ENCODE measurements around the gene CCDC74B.
"Not testable (repeated sequence)": the region's sequence is repeated elsewhere in the genome, so short reads cannot be mapped to it uniquely, and the experiment has no call there.

CCDC74B gene

GRCh38 chr2:130145006-130145414 is at the start of gene CCDC74B:
Gene CCDC74B, minus strand, starts transcription at chr2:130145112. Its CDS starts 116 bp downstream, at chr2:130144996.
- not testable (repeated sequence) for DNase-seq (ENCODE audit: low spot score)

DNA sequence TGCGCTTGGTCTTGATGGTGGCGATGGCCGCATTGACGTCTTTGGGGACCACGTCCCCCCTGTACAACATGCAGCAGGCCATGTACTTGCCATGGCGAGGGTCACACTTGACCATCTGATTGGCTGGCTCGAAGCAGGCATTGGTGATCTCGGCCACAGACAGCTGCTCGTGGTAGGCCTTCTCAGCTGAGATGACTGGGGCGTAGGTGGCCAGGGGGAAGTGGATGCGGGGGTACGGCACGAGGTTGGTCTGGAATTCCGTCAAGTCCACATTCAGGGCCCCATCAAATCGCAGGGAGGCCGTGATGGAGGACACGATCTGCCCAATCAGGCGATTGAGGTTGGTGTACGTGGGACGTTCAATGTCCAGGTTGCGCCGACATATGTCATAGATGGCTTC is 48.9 kb upstream of the CCDC74B start:
- DNase-seq (ENCODE audit: low spot score): not testable (repeated sequence)

GRCh38 chr2:130192451-130192850 is 47.5 kb upstream of the CCDC74B start:
- not testable (repeated sequence) for DNase-seq (ENCODE audit: low spot score)

DNA sequence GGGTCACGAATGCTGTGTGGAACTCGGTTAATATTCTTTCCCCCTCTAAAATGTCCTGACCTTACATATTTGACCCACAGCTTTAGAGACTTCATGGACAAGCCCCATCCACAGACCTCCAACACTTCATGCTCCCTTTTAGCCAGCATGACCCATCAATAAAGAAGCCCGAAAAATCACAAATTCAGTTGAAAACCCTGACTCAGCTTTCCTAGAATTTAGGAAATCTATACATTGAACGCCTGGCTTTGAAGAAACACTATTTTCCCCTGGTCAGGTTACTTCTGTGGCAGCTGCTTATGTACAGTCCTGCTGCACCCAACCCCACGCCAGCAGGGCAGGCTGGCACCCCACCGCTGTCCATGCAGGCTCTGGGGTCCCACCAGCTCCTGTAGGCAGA is 46.4 kb upstream of the CCDC74B start:
- DNase-seq (ENCODE audit: low spot score): not testable (repeated sequence)

GRCh38 chr2:130190237-130190636 is 45.3 kb upstream of the CCDC74B start:
- DNase-seq (ENCODE audit: low spot score): no peak

- not testable (repeated sequence) for DNase-seq (ENCODE audit: low spot score)
These were observed 44.0 kb upstream of the CCDC74B start for GRCh38 chr2:130188958-130189357.

GRCh38 chr2:130187859-130188792 is 43.2 kb upstream of the CCDC74B start:
- DNase-seq (ENCODE audit: low spot score): not testable (repeated sequence)

DNA sequence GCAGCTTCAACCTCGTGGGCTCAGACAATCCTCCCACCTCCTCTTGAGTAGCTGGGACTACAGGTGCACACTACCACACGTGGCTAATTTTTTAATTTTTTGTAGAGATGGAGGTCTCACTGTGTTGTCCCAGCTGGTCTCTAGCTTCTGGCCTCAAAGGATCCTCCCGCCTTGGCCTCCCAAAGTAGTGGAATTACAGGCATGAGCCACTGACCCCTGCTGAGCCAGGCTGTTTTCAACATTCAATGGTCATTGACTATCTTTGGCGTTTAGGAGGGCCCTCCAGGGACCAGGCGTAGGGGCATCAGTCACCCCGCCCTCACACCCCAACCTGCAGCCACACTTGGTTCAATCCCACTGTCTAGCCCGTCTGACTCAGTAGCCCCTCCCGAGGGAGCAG is 42.4 kb upstream of the CCDC74B start:
- DNase-seq (ENCODE audit: low spot score): no peak

GRCh38 chr2:130186391-130186790 is 41.5 kb upstream of the CCDC74B start:
- DNase-seq (ENCODE audit: low spot score): no peak

GRCh38 chr2:130185896-130186295 is 41.0 kb upstream of the CCDC74B start:
- no peak for DNase-seq (ENCODE audit: low spot score)

GRCh38 chr2:130185436-130185835 is 40.5 kb upstream of the CCDC74B start:
- no peak for DNase-seq (ENCODE audit: low spot score)

DNA sequence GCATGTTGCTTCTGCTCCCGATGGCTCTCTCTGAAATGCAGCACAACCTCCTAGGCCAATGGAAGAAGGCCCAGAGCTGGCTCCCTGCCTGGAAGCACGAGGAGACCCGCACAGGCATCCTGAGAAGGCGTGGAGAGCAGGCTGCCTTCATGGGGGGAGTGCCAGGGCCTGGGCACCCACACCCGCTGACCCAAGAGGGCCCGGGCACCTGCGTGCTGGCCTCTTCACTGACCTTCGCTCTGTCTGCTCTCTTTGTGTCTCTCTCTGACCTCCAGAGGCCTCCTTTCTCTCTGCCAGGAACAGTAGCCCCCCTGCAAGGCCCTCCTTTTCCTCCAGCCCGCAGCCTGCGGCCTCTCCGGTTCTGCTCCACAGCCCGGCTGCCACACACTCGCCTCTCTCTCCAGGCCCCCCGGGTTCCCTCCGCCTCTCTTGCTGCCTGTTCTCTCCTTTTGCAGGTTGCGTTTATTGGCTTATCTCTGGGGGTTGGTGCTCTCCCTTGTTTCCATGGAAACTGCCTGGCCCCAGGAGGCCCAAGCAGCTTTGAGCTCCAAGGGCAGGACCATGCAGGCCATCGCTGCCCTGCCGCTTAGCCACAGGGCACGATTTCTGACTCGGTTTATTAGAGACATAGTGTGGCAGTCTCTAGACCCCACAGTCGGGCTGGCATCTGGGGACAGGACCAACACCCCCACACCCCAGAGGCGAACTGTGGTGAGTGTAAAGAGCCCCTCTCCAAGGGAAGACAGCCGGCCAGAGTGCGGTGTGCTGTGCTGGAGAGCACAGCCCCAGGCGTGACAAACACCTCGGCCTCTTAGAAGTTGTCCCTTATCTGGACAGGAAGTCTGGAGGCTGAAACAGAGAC is 38.8 kb upstream of the CCDC74B start:
- DNase-seq (ENCODE audit: low spot score): no peak

GRCh38 chr2:130182826-130183511 is 38.1 kb upstream of the CCDC74B start:
- not testable (repeated sequence) for DNase-seq (ENCODE audit: low spot score)

DNA sequence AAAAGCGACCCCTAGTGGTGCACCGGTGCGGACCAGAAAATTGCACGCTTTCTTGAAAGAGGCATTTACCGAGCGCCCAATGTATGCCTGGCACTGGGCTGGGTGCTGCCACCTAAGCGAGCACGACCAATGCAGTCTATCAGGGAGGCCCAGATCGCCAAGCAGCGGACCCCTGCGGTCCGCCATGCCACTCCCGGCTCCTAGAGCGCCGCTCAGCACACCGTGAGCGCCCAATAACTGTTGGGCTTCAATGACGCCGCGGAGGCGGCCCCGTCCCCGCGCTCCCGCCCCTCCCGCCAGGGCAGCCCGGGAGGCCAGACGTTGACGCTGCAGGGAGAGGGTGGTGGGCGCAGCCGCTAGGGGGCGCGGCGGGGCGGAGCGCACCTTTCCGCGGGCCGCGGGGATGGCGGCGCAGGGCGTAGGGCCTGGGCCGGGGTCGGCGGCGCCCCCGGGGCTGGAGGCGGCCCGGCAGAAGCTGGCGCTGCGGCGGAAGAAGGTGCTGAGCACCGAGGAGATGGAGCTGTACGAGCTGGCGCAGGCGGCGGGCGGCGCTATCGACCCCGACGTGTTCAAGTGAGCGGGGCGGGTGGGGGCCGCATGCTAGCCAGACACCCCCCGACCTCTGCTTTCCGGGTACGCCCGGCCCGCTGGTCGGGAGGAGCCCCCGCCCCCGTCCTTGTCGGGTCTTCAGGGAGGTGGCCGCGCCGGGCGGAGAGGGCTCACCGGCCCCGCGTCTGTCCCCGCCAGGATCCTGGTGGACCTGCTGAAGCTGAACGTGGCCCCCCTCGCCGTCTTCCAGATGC is 37.2 kb upstream of the CCDC74B start, which contains the start of gene MZT2B:
Gene MZT2B, plus strand, starts transcription at position 383 of the 803 bp plus-strand sequence. Its CDS starts 21 bp downstream, at position 404.
- peak; percentile 93 for DNase-seq (ENCODE audit: low spot score)

- peak; percentile 87 for DNase-seq (ENCODE audit: low spot score)
These were observed 36.5 kb upstream of the CCDC74B start, which contains the start of gene SMPD4 for GRCh38 chr2:130181325-130181879. Gene SMPD4, minus strand, starts transcription at chr2:130181602. Its CDS starts 5,010 bp downstream, at chr2:130176592.

DNA sequence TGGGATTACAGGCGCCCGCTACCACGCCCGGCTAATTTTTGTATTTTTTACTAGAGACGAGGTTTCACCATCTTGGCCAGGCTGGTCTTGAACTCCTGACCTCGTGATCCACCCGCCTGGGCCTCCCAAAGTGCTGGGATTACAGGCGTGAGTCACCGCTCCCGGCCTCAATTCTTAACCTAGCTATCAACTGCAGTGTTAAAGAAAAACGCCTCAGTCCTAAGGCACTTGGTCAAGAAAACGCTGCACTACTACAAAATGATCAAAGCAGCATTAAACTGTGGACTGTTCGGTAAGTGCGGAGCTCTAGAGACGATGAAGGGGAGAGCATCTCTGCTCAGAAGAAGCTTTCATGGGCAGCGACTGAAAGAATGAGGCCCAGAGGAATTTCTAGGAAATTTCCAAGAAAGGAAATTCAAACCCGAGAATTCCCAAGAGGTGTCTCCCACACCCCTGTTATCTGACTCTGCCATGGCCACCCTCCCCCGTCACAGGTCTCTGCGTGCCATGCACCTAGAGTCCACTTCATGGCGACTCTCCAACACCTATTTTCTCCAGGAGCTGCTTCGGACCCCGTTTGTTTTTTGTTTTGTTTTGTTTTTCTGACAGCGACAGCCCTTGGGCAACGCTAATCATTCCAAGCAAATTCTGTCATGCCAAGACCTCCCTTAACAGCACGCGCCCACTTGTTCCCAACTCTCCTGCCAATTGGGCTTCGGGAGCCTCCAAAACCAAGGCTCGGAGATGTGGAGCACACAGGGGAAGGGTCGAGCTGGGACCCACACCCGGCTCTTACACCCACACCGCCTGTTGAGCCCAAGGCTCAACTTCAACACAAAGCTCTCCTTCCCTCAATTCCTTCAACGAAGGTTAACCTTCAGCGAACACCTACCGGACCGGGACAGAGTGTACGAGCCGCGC is 35.8 kb upstream of the CCDC74B start:
- not testable (repeated sequence) for DNase-seq (ENCODE audit: low spot score)

GRCh38 chr2:130174866-130175265 is 30.0 kb upstream of the CCDC74B start:
- not testable (repeated sequence) for DNase-seq (ENCODE audit: low spot score)

GRCh38 chr2:130169896-130170295 is 25.0 kb upstream of the CCDC74B start:
- no peak for DNase-seq (ENCODE audit: low spot score)

GRCh38 chr2:130169163-130169562 is 24.3 kb upstream of the CCDC74B start:
- DNase-seq (ENCODE audit: low spot score): not testable (repeated sequence)
